Measurements from ENCODE around the gene RARG.

Gene RARG

GRCh38 chr12:53211476-53212381, 20.3 kb downstream of the RARG start:
- no peak for DNase-seq (ENCODE audit: low read depth)

GRCh38 chr12:53210843-53211242, 21.2 kb downstream of the RARG start:
- TF ChIP-seq CTCF (IDR thresholded peaks at IDR 0.05; ENCODE audit: low read depth, low read length, missing control alignments) = no peak
- no peak for DNase-seq (ENCODE audit: low read depth)
- in situ Hi-C loops (cut with HindIII; ENCODE audit: low sequenced_read_pairs) = no loop called here
- H3K4me3 ChIP-seq (ENCODE audit: low read depth, low read length) = no peak overlapping the region

More at GRCh38 chr12:53211476-53212381, 20.3 kb downstream of the RARG start:
- in situ Hi-C loops (cut with HindIII; ENCODE audit: low sequenced_read_pairs) = no loop called here
- no peak overlapping the region for H3K4me3 ChIP-seq (ENCODE audit: low read depth, low read length)
- TF ChIP-seq CTCF (IDR thresholded peaks at IDR 0.05; ENCODE audit: low read depth, low read length, missing control alignments) = peak; percentile 48

GRCh38 chr12:53208877-53209463, 23.0 kb downstream of the RARG start:
- DNase-seq (ENCODE audit: low read depth) = no peak
- no peak overlapping the region for H3K4me3 ChIP-seq (ENCODE audit: low read depth, low read length)
- in situ Hi-C loops (cut with HindIII; ENCODE audit: low sequenced_read_pairs) = no loop called here
- no peak for TF ChIP-seq CTCF (IDR thresholded peaks at IDR 0.05; ENCODE audit: low read depth, low read length, missing control alignments)

- no peak overlapping the region for H3K4me3 ChIP-seq (ENCODE audit: low read depth, low read length)
- in situ Hi-C loops (cut with HindIII; ENCODE audit: low sequenced_read_pairs) = no loop called here
- no peak for DNase-seq (ENCODE audit: low read depth)
- TF ChIP-seq CTCF (IDR thresholded peaks at IDR 0.05; ENCODE audit: low read depth, low read length, missing control alignments) = no peak
Observed at GRCh38 chr12:53208435-53208834, 23.6 kb downstream of the RARG start.

GRCh38 chr12:53207042-53207441, 25.0 kb downstream of the RARG start, which contains the start of gene ITGB7:
Gene ITGB7, minus strand, starts transcription at chr12:53207251. Its CDS starts 6,808 bp downstream, at chr12:53200443.
- no peak within 1 kb of the TSS for H3K4me3 ChIP-seq (ENCODE audit: low read depth, low read length)
- in situ Hi-C loops (cut with HindIII; ENCODE audit: low sequenced_read_pairs) = no loop called here
- no peak for TF ChIP-seq CTCF (IDR thresholded peaks at IDR 0.05; ENCODE audit: low read depth, low read length, missing control alignments)
- no peak for DNase-seq (ENCODE audit: low read depth)

GRCh38 chr12:53205747-53206419, 26.1 kb downstream of the RARG start:
- no peak for TF ChIP-seq CTCF (IDR thresholded peaks at IDR 0.05; ENCODE audit: low read depth, low read length, missing control alignments)
- in situ Hi-C loops (cut with HindIII; ENCODE audit: low sequenced_read_pairs) = no loop called here
- H3K4me3 ChIP-seq (ENCODE audit: low read depth, low read length) = no peak overlapping the region
- peak; percentile 70 for DNase-seq (ENCODE audit: low read depth)

All from astrocyte of the cerebellum (primary cell).